Hippocampal formation (tissue), 2 donors: Measurements from ENCODE around the gene WDR41.

Experiments used
- DNase-seq, 2 donors: peaks; one replicate each; lab custom pipeline; 2025; lab: John Stamatoyannopoulos, UW

WDR41 gene

DNA sequence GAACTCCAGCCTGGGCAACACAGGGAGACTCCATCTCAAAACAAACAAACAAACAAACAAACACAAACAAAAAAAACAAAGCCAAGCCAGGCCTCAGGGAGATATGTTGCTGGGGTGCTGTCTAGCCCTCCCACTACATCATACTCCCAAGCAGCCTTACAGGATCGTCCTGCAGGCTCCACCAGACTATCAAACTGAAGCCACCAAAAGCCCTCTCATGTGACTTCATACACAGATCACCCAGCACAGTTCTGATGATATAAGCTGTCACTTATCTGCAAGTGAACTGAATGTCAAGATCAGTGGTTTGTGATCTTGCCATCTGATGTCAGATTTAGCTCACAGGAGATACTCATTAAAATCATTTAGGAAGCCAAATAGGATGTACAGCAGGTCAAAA, 43.3 kb downstream of the WDR41 start:
- DNase-seq = no peak

DNA sequence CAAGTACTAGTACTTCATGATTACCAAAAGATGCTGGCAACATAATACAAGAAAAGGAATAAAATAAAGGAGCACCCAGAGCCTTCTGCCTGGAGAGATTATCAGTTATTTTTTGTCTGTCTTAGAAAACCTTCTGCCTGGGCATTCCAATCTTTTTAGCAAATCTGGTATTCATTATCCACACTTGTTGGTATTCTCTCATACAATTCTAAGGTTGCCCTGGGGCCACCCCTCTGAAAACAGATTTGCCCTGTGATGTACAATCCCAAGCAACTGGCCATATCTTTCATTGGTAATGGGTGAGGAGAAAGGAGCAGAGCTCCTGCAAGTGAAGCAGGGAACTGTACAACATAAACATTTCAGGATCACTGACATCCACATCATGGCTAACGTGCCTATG, 47.8 kb downstream of the WDR41 start:
- DNase-seq = no peak

GRCh38 chr5:77443670-77444069, 48.4 kb downstream of the WDR41 start:
- no peak for DNase-seq

DNA sequence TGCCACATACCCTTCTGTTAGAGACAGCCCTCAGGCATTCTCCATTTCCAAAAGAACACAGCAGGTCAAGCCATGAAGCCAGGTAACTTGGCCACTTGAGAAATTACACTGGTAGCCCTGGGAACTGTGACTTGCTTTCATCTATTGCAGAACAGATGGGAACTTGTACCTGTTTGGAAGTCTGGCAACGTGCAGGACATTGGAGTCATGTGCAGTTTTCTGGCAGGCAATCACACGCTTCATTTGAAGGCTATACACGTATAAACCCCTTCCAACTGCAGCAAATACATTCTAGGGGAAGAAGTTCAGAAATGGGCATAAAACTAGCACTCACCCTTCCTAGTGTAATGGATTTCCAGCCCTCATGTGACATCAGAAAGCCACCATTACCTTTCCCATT, 54.0 kb downstream of the WDR41 start:
- DNase-seq = peak in 1 of 2 donors; percentile 17

- DNase-seq = peak; percentile 8 to 63
Observed at GRCh38 chr5:77437194-77437593, 54.9 kb downstream of the WDR41 start.

DNA sequence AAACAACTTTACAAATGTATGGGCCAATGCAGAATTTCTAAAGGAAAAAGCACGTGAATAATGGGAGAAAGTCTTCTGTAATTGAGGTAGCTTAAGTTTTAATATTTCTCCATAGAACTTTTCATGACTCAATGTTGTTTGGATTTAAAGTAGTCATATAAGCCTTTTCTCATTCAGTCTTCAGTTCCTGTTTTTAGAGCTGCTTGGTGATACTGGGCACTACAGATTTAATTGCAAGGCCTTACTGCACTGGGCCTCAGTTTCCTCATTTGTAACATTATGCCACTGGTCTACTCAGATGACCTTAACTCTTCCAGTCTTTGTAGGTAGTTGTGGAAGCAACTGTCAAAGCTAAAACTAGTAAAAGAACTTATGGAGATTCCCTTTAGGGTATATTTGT, 60.4 kb downstream of the WDR41 start:
- no peak for DNase-seq

- no peak for DNase-seq
Observed at GRCh38 chr5:77431286-77431685, 60.8 kb downstream of the WDR41 start.

GRCh38 chr5:77430726-77431125, 61.4 kb downstream of the WDR41 start:
- DNase-seq = no peak

DNA sequence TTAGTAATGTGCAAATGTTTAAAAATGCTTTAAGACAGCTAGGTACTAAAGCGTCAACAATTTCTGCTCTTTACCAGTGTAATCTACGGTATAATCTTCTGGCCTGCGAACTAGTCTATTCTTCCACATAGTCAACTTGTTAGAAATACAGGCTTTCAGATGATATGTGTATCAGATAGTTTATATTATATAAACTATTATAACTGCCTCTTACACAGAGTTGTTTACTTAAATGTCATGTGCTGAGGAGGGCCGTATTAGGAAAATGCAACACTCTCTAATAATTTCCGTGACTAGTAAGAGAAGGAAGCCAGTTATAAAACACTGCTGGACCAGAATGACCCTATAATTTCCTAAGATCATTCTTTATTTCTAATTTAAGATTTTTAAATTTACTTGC, 63.6 kb downstream of the WDR41 start:
- DNase-seq = no peak

DNA sequence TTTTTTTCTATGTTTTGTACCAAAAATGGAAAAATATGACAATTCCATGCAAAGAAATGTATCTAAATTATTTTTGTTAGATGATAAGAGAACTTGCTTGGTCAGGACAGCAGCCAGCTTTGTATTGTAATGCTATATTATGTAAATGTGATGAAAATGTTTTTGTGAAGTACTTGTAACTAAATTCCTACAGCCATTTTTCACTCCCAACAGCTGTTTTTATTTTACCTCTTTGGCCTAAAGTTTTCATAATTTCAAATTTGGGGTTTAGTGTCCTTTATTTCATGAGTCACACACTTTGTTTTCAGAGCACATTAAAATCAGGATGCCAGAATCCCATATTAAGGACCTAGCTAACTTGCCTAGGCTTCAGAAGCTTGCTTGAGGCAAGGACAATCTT, 64.1 kb downstream of the WDR41 start:
- DNase-seq = no peak

GRCh38 chr5:77426670-77427069, 65.4 kb downstream of the WDR41 start:
- no peak for DNase-seq

GRCh38 chr5:77425998-77426659, 66.0 kb downstream of the WDR41 start:
- DNase-seq = no peak

DNA sequence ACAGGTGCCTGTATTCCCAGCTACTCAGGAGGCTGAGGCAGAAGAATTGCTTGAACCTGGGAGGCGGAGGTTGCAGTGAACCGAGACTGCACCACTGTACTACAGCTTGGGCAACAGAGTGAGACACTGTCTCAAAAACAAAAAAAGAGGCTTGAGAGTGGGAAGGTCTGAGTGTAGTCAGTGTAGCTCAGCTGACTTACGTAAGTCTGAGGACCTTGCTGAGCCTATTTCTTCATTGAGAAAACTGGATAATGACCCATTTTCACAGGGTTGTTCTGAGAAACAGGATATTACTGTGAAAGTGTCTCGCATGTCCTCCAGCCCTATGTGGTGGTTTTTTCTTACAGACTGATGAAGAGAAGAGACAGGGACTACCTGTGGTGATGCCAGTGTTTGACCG, 66.7 kb downstream of the WDR41 start:
- no peak for DNase-seq

GRCh38 chr5:77424921-77425320, 67.2 kb downstream of the WDR41 start:
- DNase-seq = no peak

DNA sequence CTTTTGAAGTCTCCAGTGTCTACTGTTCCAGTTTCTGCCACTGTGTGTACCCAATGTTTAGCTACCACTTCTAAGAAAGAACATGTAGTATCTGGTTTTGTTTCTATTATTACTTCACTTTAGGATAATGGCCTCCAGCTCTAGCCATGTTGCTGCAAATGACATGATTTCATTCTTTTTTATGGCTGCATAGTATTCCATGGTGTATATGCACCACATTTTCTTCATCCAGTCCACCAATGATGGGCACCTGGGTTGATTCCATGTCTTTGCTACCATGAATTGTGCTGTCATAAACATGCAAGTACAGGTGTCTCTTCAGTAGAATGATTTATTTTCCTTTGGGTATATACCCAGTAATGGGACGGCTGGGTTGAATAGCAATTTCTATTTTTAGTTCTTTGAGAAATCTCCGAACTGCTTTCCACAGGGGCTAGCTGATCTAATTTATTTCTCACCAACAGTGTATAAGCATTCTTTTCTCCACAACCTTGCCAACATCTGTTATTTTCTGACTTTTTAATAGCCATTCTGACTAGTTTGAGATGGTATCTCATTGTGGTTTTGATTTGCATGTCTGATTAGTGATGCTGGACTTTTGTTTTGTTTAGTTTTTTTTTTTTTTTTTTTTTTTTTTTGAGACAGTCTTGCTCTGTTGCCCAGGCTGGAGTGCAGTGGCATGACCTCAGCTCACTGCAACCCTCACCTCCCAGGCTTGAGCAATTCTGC, 68.9 kb downstream of the WDR41 start:
- no peak for DNase-seq

DNA sequence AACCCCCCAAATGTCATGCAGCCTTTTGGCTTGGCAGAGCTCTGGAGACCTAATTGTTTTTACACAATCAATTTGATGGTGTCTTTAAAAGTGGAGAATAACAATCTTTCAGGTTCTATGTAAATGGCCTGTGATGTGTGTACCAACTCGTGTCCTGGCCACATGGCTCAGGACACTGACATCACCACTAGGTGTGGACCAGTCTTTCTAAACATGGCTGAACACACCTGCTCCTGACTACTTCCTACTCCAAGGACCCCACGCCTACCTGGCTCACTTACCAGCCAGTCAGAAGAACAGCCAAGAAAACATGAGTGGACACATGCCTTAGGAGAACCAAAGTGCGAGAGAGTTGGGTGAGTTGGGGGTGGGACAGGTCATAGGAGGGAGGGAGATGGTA, 71.2 kb downstream of the WDR41 start:
- no peak for DNase-seq

- DNase-seq = no peak
Observed at GRCh38 chr5:77419644-77420582, 72.2 kb downstream of the WDR41 start.

GRCh38 chr5:77418601-77419581, 73.2 kb downstream of the WDR41 start:
- DNase-seq = no peak

DNA sequence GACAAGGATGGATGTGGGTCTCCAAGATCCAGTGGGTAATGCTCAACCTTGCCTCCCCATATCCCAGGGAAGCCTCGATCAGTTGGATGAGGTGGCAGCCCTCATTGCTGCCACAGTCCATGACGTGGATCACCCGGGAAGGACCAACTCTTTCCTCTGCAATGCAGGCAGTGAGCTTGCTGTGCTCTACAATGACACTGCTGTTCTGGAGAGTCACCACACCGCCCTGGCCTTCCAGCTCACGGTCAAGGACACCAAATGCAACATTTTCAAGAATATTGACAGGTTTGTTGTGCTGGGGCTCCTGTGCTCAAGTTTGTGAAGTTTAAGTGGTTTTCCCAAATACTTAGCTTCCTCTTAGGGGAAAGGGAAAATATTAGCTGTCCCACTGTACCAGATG, 74.0 kb downstream of the WDR41 start:
- no peak for DNase-seq

- DNase-seq = no peak
Observed at GRCh38 chr5:77413049-77413448, 79.1 kb downstream of the WDR41 start.

DNA sequence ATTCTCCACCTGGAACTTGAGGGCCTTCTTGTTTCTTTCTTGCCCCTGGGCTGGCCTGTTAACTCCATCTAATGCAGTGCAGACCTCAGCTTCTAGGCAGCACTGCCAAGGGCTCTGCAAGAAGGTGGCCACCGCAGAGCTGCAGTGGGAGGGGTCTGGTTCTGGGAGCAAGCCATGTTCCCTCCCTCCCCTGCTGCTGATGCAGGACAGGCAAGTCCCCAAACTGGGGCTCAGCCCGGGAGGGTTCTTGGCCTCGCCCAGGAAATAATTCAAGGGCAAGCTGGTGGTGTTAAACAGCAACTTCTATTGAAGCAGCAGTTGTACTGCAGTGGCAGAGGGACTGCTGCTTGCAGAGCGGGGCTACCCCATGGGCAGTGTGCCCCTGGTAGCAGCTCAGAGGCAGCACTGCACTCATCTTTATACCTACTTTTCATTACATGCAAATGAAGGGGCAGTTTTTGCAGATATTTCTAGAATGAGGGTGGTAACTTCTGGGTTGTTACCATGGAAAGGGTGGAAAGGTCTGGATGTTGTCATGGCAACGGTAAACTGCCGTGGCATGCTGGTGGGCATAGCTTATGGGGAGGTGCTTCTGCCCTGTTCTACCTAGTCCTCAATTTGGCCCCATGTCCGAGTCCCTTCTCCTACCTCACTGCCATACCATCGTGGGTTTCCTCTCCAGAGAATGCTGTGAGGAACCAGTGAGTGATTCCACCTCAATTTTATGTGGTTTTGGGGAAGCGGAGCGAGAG, 82.1 kb downstream of the WDR41 start:
- DNase-seq = no peak
